ENCODE results near the gene TSHZ2.
"Not testable (repeated sequence)": the region's sequence is repeated elsewhere in the genome, so short reads cannot be mapped to it uniquely, and the experiment has no call there.

The TSHZ2 gene

DNA sequence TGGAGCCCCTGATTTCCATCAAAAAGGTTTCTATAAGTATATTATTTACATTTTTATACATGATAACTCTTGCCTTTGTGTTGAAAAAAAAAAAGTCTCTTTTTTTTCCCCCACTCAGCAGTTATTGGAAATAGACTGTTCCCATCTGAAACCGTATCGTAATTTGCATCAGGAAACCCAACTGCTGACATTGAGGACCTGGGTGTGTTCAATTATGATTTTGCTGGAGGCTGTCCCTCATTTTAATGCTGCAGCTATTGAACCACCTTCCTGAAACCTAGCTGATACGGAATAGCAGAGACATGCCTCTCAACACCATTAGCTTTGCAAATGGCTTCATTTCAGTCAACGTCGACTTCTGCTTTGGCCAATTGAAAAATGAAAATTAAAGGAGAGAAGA lies 522.6 kb downstream of the TSHZ2 start:
- no peak for DNase-seq

DNA sequence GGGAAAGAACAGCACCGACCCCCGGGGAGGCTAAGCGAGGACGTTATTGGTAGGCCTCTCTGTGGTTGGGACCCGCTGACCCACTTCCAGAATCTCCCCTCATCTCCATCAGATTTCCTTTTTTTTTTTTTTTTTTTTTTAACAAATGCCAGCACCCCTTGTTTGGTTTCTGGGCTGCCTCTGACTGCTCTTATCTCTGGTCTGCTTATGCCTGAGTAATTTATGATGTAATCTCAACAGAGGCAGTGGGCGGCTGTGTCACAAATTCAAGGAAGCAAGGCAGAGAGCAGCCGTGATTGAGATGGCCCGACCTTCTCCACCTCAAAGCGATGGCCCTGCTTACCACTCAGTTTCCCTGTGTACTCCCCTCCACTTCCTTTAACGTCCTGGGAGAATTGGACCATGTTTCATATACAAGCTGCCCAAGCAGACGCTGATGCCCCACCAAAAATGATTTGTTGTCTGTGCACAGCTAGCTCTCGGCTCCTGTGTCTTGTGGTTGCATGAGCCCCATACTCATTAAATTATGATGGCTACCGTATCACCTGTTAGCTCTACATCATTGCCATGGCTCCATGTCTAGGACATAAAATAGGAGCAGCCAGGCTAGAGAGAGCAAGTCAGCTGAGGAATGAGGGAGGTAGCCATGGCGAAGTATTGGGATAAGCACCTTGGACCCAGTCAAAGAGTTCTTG lies 523.4 kb downstream of the TSHZ2 start:
- no peak for DNase-seq

DNA sequence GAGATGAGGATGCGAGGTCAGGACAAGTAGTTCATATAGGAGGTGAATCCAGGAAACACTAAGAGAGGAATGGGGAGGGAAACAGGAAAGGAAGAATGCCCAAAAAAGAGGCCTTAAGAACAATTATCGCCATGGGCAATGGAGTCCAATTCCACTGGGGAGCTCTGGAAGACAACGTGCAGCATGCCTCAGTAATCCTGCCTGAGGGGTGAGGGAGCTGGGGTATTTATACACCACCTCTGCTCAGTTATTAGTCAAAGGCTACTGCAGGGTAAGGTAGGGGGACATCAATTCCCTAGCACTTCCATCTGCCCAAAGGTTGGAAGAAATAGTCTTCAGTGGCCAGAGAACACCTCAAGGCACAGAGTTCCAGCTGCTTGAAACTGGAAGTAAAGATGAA lies 525.1 kb downstream of the TSHZ2 start:
- DNase-seq = no peak

DNA sequence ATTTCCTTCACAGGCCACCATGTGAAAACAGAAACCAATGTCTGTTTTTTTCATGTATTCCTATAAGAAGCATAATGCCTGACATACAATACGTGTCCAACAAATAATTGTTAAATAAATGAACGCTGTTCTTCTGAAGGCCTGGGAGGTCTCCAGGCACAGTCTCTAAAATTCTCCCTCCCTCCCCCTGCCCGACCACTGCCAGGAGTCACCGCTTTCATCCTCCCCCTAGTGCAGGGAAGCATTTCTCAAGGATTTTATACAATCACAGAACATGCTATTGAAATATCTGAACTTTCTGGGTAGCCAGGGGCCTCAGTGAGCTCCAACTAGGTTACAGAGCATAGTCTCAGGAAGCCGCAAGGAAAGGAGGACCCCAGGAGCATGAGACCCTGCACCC lies 526.2 kb downstream of the TSHZ2 start:
- DNase-seq = no peak

DNA sequence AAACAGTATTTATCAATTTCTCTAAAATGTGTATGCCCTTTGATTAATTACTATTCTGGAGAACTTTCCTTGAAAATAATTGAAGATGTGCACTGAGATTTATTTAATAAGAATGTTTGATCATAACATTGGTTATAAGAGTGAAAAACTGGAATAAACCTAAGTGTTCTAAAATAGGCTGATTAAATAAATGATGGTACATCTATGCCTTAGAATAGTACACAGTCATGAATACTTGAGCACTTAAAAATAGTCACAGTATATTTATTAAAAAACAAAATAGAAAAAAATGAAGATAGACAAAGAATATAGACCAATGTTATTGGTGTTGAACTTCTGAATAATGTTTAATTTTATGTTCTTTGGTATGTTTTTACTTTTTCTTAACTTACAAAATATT lies 528.5 kb downstream of the TSHZ2 start:
- DNase-seq = no peak

DNA sequence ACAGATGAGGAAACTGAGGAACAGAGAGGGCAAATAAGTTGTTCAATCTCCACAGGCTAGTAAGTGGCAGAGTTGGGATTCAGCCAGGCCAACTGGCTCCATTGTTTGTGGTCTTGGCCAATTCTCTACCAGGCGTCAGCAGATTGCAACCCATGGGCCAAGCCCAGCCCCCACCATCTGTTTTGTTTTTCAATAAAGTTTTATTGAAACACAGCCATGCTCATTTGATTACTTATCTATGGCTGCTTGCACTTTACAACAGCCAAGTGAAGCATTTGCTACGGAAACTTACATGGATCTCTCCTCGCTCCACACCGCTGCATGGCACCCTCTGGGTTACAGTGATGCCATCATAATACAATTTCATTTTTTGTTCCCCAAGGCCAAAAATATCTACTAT lies 530.7 kb downstream of the TSHZ2 start:
- no peak for DNase-seq

DNA sequence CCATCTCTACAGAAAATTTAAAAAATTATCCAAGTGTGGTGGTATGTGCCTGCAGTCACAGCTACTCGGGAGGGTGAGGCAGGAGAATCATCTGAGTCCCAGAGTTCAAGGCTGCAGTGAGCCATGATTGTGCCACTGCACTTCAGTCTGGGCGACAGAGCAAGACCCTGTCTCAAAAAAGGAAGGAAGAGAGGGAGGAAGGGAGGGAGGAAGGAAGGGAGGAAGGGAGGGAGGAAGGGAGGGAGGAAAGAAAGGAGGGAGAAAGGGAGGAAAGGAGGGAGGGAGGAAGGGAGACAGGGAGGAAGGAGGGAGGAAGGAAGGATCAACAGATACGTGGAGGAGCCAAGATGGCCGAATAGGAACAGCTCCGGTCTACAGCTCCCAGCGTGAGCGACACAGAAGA lies 531.4 kb downstream of the TSHZ2 start:
- DNase-seq = no peak

DNA sequence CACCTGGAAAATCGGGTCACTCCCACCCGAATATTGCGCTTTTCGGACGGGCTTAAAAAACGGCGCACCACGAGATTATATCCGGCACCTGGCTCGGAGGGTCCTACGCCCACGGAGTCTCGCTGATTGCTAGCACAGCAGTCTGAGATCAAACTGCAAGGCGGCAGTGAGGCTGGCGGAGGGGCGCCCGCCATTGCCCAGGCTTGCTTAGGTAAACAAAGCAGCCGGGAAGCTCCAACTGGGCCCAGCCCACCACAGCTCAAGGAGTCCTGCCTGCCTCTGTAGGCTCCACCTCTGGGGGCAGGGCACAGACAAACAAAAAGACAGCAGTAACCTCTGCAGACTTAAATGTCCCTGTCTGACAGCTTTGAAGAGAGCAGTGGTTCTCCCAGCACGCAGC lies 531.9 kb downstream of the TSHZ2 start:
- DNase-seq = not testable (repeated sequence)

DNA sequence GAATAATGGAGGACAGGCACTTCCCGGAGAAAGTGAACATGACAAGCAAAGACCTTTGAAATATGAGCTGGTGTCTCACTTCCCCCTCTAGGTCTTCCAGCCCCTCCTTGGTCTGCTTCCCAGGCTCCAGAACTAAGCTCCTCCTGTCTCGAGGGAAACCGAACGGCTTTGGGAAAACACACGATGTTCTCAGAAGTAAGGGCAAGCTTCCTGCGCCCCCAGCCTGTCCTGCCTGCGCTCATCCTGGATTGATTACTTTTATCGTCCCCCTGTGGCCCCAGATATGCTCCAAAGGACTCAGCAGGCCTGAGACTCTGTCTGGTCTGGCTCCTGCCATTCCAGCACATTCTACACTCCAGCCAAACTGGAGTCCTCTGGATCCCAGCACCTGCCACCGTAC lies 538.1 kb downstream of the TSHZ2 start:
- no peak for DNase-seq

DNA sequence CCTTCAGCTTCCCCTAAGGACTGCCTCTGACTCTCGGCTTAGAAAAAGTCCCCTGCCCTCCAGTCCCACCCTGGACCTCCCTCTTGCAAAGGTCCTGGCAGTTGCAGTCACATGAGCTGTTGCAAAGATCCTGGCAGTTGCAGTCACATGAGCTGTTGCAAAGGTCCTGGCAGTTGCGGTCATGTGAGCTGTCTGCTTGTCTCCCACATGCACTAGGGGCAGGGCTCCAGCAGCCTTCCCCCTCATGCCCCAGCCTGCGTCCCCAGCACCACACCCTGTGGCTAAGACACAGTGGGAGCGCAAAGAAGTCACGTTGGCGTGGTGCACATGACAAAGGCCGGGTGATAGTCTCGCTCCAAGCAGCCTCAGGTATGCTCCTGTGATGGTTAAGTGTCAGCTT lies 538.5 kb downstream of the TSHZ2 start:
- no peak for DNase-seq

DNA sequence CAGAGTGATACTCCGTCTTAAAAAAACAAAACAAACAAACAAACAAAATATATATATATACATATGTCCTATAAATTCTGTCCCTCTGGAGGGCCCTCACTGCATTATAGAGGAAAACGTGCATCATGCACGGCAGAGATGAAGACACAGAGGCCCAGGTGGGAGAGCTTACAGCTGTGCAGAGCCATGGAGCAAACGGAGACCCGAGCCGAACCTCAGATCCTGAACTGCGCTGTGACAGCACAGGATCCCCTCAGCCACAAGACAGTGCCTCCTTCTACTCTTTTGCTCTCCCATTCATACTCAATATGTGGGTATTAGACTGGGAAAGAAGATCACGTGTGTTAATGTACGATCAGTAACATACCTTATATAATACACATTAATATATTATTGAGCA lies 539.9 kb downstream of the TSHZ2 start:
- DNase-seq = no peak

DNA sequence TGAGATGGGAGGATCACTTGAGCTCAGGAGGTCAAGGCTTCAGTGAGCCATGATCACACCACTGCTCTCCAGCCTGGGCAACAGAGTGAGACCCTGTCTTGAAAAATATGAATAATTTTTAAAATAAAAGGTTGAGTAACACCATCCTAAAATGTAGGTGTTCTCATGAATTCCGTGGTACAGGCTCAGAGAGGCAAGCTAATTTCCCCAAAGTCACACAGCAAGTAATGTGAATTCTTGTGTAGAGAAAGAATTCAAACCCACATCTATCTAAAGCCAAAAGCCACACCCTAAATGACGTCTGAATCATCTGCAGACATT lies 541.0 kb downstream of the TSHZ2 start:
- DNase-seq = no peak

DNA sequence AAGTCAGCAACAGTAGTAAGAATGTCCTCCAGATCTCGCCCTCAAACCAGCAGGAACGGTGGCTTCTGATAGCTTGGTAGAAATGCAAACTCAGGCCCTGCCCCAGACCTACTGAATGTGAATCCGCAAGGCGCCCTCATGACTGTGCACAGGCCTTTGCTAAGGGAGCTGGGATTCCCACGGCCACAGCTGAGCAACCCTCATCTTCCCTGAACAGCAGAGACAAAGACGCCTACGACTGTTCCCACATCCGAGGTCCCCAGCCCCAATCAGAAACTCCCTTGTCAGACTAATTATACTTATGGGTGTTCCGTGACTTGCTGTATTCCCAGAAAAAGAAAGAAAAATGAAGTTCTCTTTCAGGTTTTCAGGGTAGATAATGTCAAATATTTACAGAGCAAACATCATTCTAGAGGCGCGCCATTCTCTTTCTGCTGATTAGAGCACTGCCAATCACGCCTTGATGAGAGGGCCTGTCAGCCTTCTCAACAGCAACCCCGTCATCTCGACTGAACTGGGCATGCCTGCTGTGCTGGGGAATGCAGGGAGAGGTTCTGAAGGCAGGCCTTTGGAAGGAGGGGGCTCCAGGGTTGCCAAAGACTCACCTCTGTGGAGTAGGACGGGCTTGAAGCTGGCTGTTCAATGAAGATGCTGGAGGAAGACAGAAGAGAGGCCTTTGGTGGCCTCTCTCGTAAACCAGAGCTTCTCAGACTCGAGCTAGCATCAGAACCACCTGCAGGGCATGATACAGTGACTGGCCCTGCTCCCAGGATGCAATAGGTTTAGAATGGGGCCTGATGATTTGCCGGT lies 541.5 kb downstream of the TSHZ2 start:
- peak in 1 of 2 experiments; percentile 53 for DNase-seq

DNA sequence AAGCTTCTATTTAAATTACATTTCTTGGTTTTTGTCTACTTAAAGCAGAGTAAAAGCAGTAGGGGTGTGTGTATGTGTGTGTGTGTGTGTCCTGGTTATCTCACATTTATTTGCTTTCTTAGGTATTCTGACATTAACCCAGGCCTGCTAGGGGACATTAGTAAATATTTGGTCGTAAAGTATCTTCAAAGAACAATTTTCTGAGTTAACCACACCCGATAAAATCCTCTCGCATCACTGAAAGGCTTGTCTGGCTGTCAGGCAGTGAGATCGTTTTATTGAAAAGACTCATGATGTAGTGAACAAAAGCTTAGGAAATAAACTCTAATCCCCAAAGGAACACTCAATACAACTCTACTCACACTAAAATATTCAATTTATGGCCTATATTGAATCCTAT lies 543.6 kb downstream of the TSHZ2 start:
- DNase-seq = no peak

DNA sequence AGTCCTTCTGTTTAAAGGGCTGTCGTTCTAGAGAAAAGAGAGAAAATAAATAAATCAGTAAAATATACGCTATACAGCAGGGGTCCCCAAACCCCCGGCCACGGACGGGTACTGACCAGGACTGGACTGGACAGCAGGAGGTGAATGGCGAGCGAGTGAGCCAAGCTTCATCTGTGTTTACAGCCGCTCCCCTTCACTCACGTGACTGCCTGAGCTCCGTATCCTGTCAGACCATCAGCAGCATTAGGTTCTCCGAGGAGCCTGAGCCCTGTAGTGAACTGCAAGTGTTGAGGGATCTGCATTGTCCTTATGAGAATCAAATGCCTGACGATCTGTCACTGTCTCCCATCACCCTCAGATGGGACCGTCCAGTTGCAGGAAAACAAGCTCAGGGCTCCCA lies 545.0 kb downstream of the TSHZ2 start:
- peak in 1 of 2 experiments; percentile 36 for DNase-seq

DNA sequence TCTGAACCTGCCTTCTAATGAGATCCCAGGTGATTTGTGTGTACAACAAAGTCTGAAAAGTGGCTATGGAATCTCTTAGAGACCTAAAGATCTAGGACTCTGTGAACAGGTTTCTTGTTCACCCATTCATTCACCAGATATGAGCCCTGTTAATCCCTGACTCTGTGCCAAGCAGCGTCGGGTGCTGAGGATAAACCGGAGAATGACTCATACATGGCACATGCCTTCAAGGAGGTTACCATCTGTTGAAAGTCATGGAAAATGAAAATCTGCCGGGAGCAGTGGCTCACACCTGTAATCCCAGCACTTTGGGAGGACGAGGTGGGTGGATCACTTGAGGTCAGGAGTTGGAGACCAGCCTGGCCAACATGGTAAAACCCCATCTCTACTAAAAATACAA lies 549.3 kb downstream of the TSHZ2 start:
- DNase-seq = not testable (repeated sequence)

DNA sequence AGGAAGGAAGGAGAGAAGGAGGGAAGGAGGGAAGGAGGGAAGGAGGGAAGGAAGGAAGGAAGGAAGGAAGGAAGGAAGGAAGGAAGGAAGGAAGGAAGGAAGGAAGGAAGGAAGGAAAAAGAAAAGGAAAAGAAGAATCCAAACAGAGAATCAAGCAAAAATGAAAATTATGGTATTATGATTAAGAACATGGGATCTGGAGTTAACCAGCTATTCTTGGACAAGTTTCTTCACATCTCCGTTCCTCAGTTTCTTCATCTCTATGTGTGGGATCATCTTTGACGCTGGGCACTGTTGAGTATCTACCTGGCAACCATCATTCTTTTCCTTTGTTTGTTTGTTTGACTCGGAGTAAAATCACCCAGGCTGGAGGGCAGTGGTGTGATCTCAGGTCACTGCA lies 549.9 kb downstream of the TSHZ2 start:
- no peak for DNase-seq

DNA sequence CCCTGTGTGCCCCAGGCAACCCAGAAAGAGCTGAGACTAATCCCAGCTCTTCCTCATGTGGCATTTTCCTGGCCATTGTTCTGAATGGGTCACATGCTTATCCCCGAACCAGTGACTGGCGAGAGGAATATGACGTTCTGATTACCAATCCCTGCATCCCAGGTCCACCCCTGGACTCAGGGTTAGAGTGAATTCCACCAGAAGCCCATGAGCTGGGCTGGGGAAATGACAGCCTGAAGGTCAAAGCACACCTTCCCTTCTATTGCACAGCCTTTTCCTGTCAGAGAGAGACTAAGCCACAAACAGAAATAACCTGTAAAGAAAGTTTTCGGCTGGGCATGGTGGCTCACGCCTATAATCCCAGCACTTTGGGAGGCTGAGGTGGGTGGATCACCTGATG lies 550.5 kb downstream of the TSHZ2 start:
- no peak for DNase-seq

DNA sequence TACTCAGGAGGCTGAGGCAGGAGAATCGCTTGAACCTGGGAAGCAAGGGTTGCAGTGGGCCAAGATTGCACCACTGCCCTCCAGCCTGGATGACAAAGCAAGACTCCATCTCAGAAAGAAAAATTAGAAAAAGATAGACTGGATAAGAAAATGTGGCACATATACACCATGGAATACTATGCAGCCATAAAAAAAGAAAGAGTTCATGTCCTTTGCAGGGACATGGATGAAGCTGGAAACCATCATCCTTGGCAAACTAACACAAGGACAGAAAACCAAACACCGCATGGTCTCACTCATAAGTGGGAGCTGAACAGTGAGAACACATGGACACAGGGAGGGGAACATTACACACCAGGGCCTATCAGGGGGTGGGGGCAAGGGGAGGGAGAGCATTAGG lies 551.5 kb downstream of the TSHZ2 start:
- DNase-seq = not testable (repeated sequence)

DNA sequence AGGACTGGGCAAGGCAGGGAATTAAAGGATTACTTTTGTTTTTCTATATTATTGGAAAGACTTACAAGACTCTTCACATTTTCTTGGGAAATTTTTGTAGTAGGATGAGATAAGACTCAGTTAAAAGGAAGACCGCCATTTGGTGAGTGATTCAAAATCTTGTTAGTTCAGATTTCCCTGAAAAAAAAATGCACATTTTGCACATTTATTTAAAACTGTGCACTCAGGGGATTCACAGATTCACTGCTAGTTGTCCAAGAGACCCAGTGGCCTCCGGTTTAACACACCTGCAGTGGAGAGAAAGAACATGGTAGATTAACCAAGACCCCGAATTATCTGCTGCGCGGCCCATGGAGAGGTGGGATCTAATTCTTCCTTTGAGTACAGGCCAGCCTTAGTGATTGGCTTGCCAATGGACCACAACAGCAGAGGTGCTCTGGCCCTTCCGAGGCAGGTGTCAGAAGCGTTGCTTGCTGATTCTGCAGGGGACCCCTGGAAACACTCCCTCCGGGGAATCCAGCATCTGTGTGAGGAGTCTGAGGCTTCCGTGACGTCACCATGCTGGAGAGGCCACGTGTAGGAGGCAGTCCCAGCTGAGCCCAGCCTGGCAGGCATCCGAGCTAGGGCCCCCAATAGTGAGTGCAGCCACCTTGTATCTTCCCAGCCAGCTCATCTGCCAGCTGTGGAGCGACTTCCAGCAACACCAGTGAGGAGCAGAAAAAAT lies 552.6 kb downstream of the TSHZ2 start:
- peak in 1 of 2 experiments; percentile 27 for DNase-seq

DNA sequence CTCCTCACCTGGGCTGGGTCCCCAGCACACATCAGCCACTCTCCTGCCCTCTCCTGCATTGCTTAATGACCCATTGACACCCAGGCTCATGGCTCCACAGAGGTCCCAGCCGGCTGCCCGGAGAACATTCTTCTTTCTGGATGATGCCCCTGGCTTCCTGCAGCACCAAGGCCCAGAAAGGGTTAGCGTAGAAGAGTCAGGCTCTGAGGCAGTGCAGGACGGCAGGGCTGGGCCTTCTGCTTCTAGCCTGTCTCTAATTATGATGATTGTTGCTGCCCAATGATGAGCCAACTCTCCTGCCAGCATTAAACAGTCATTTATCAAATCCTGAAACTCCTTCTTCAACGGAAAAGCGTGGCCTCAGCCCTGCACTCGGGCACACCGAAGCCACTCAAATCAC lies 555.0 kb downstream of the TSHZ2 start:
- no peak for DNase-seq

DNA sequence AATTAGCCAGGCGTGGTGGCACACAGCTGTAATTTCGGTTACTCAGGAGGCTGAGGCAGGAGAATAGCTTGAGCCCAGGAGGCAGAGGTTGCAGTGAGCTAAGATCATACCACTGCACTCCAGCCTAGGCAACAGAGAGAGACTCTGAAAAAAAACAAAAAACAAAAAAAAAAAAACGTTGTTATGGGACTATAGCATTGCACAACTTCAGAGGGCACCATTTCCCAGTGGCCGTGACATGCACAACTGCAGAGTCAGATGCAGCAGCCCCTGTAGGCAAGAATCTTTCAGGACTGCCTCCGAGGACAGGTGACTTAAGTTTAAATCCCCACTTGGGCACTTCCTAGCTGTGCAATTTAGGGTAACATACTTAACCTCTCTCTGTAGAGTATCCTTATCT lies 557.5 kb downstream of the TSHZ2 start:
- no peak for DNase-seq

DNA sequence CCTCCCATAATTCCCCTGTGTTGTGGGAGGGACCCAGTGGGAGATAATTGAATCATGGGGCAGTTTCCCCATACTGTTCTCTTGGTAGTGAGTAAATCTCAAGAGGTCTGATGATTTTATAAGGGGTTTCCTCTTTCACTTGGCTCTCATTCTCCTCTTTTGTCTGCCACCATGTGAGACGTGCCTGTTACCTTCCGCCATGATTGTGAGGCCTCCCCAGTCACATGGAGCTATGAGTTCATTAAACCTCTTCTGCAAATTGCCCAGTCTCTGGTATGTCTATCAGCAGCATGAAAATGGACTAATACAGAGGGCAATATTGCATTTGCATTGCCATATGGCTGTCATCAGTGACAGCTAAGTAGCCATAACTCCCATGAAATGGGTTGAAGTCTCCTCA lies 558.3 kb downstream of the TSHZ2 start:
- DNase-seq = no peak

DNA sequence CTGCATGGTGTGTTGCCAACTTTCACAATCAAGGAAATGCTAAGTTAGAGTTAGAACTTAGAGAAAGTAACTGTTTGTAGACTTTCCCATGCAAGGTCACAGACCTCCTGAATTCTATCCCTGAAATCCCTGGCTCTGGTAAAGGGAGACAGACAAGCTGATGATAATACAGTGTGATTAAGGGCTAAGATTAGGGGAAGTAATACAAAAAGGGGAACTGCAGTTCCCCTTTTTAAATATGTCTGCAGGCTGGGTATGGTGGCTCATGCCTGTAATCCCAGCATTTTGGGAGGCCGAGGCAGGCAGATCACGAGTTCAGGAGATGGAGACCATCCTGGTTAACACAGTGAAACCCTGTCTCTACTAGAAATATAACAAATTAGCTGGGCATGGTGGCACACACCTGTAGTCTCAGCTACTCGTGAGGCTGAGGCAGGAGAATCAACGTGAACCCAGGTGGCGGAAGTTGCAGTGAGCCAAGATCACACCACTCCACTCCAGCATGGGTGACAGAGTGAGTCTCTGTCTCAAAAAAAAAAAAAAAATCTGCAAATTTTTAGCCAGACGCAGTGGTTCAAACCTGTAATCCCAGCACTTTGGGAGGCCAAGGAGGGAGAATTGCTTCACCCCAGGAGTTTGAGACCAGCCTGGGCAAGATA lies 560.6 kb downstream of the TSHZ2 start:
- DNase-seq = not testable (repeated sequence)

All from SHP77 (cell line).